Daoy (cell line): ENCODE data around the gene FSD1. TPM values are rescaled to one million over a fixed set of nuclear protein-coding genes. Genes with fewer than 3 reads are reported as not detected.
"Not testable (repeated sequence)": the region's sequence is repeated elsewhere in the genome, so short reads cannot be mapped to it uniquely, and the experiment has no call there.

Experiments
- DNase-seq: peaks from one replicate; pipeline ENCODE4 v3.0.0-alpha.2; 2015; ENCODE audit warnings: low read depth
- total RNA-seq: library from RNA; depleted of rRNA; stranded (reverse); fragments of >200 nt; shearing (Covaris generic); gene quantifications from 2 replicates; pipeline ENCODE4 v1.2.3, GENCODE V29; 2014; rRNA removed

Gene FSD1
- total RNA-seq = 28.3 and 47.4 TPM in 2 replicates

- peak; percentile 88 for DNase-seq
Observed at GRCh38 chr19:4304538-4305256, at the start of gene FSD1. Gene FSD1 (plus strand): TSS chr19:4304598. CDS start chr19:4304747, 149 bp downstream.

- no peak for DNase-seq
Observed at GRCh38 chr19:4256563-4256962, 47.8 kb upstream of the FSD1 start.

- no peak for DNase-seq
Observed at GRCh38 chr19:4257025-4257424, 47.4 kb upstream of the FSD1 start.

- no peak for DNase-seq
Observed at GRCh38 chr19:4258181-4258580, 46.2 kb upstream of the FSD1 start.

GRCh38 chr19:4260613-4261191 is 43.7 kb upstream of the FSD1 start:
- no peak for DNase-seq

GRCh38 chr19:4264812-4265211 is 39.6 kb upstream of the FSD1 start:
- DNase-seq = no peak

- DNase-seq = no peak
Observed at GRCh38 chr19:4266253-4267000, 38.0 kb upstream of the FSD1 start.

GRCh38 chr19:4267101-4267900 is 37.1 kb upstream of the FSD1 start:
- DNase-seq = peak; percentile 82

- no peak for DNase-seq
Observed at GRCh38 chr19:4267901-4268815, 36.2 kb upstream of the FSD1 start.

- DNase-seq = no peak
Observed at GRCh38 chr19:4268816-4269430, 35.5 kb upstream of the FSD1 start.

GRCh38 chr19:4272894-4273293 is 31.5 kb upstream of the FSD1 start:
- DNase-seq = no peak

GRCh38 chr19:4274321-4274686 is 30.1 kb upstream of the FSD1 start:
- DNase-seq = not testable (repeated sequence)

GRCh38 chr19:4277191-4277696 is 27.2 kb upstream of the FSD1 start:
- no peak for DNase-seq

- no peak for DNase-seq
Observed at GRCh38 chr19:4278010-4278409, 26.4 kb upstream of the FSD1 start.

GRCh38 chr19:4278419-4279266 is 25.8 kb upstream of the FSD1 start, which contains the start of gene SHD:
Gene SHD (plus strand): TSS chr19:4279266. CDS start chr19:4280064, 798 bp downstream.
- DNase-seq = no peak

- no peak for DNase-seq
Observed at GRCh38 chr19:4279267-4279529, 25.2 kb upstream of the FSD1 start.

GRCh38 chr19:4279530-4280422 is 24.6 kb upstream of the FSD1 start:
- DNase-seq = no peak

- DNase-seq = peak; percentile 69
Observed at GRCh38 chr19:4284176-4284958, 20.0 kb upstream of the FSD1 start.
